Vagina (tissue), 2 donors: ENCODE data around the gene HDDC3. TPM values are rescaled to one million over a fixed set of nuclear protein-coding genes. Genes with fewer than 3 reads are reported as not detected.

Source experiments
- DNase-seq, 2 donors: peaks; one replicate each; pipeline ENCODE4 v3.0.0-alpha.2; 2017; ENCODE audit errors: extremely low spot score in 2 of 2
- H3K27ac ChIP-seq: fragments of 200-600 bp; sonication (generic); one replicate; pipeline ENCODE4 v1.5.1; 2019
- H3K27me3 ChIP-seq: fragments of 200-600 bp; sonication (generic); one replicate; pipeline ENCODE4 v1.5.1; 2019
- H3K36me3 ChIP-seq, 2 donors: fragments of 200-600 bp; sonication (generic); one replicate each; pipeline ENCODE4 v1.5.1; 2017 to 2019
- H3K4me1 ChIP-seq: fragments of 200-600 bp; sonication (generic); one replicate; pipeline ENCODE4 v1.5.1; 2019
- H3K4me3 ChIP-seq, 2 donors: fragments of 200-600 bp; sonication (generic); 1 replicate in 1 of 2; 2 replicates in 1 of 2; pipeline ENCODE4 v1.5.1; 2016 to 2019
- H3K9me3 ChIP-seq: fragments of 200-600 bp; sonication (generic); one replicate; pipeline ENCODE4 v1.5.1; 2019
- POLR2A ChIP-seq, 2 donors: fragments of 450-650 bp; IDR thresholded peaks; one replicate each; pipeline ENCODE4 v1.6.1; 2017; ENCODE audit warnings: antibody characterized with exemption in 2 of 2, mild to moderate bottlenecking in 2 of 2, moderate library complexity in 2 of 2
- POLR2AphosphoS5 ChIP-seq, 2 donors: sonication (generic); formaldehyde crosslinking; IDR thresholded peaks; one replicate each; pipeline ENCODE4 v1.9.0; 2017; ENCODE audit warnings: antibody characterized with exemption in 2 of 2, mild to moderate bottlenecking in 2 of 2, low read depth in 1 of 2; ENCODE audit not compliant: insufficient read depth in 1 of 2
- intact Hi-C: fragments of 100-400 bp; cut with DNase I; formaldehyde crosslinking; loops from one replicate; pipeline ENCODE4 v1.15.1; 2023
- total RNA-seq: library from RNA; depleted of rRNA; stranded (reverse); fragments of >200 nt; gene quantifications from one replicate; pipeline ENCODE4 v1.2.3, GENCODE V29; 2016
- TF ChIP-seq, protein P1 (sequence below), 3 experiments: fragments of 450-650 bp in 2 of 3; fragments of 200-600 bp in 1 of 3; sonication (generic) in 1 of 3; IDR thresholded peaks; one replicate each; pipeline ENCODE4 v1.5.1; 2017 to 2019; ENCODE audit warnings: antibody characterized with exemption in 3 of 3, mild to moderate bottlenecking in 2 of 3, moderate library complexity in 2 of 3

The HDDC3 gene
- total RNA-seq, 1 donor from 2014 or later = 7.9 TPM

DNA sequence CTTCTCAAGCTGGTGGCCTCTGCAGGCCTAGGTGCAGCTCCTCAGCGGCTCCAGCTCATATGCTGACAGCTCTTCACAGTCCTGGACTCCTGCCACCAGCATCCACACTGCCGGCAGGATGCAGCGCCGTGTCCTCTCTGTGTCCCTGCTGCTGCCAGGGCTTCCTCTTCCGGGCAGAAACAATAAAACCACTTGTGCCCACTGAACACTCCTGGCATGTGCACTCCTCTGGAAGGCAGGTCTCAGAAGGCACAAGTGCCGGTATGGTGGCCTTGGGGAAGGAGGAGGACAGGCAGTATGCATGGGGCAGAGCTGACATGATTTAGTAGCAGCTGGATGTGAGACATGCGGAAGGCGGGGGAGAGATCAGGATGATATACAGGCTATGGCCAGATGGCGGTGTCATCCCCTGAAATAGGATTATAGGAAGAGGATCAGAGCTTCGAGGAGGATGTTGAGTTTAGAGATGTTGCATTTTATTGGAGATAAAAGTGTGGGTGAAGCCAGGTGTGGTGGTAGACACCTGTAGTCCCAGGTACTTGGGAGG is 36.7 kb downstream of the HDDC3 start:
- Histone ChIP-seq H3K27me3 (no peaks in the 10 kb centered on the region), H3K36me3 (peaks cover 0 to 43% of the 10 kb centered on the region in 2 donors), H3K9me3 (no peaks in the 10 kb centered on the region), H3K4me1 (no peaks in the 10 kb centered on the region), H3K27ac (no peak overlapping the region), H3K4me3 (no peak overlapping the region)
- no peak for DNase-seq
- intact Hi-C loops = no loop called here
- TF ChIP-seq, protein P1, sequence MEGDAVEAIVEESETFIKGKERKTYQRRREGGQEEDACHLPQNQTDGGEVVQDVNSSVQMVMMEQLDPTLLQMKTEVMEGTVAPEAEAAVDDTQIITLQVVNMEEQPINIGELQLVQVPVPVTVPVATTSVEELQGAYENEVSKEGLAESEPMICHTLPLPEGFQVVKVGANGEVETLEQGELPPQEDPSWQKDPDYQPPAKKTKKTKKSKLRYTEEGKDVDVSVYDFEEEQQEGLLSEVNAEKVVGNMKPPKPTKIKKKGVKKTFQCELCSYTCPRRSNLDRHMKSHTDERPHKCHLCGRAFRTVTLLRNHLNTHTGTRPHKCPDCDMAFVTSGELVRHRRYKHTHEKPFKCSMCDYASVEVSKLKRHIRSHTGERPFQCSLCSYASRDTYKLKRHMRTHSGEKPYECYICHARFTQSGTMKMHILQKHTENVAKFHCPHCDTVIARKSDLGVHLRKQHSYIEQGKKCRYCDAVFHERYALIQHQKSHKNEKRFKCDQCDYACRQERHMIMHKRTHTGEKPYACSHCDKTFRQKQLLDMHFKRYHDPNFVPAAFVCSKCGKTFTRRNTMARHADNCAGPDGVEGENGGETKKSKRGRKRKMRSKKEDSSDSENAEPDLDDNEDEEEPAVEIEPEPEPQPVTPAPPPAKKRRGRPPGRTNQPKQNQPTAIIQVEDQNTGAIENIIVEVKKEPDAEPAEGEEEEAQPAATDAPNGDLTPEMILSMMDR (IDR thresholded peaks at IDR 0.05) = no peak
- no peak for TF ChIP-seq POLR2AphosphoS5 (IDR thresholded peaks at IDR 0.05; ENCODE audit: insufficient read depth in 1 of 2, low read depth in 1 of 2)
- no peak for TF ChIP-seq POLR2A (IDR thresholded peaks at IDR 0.05)

DNA sequence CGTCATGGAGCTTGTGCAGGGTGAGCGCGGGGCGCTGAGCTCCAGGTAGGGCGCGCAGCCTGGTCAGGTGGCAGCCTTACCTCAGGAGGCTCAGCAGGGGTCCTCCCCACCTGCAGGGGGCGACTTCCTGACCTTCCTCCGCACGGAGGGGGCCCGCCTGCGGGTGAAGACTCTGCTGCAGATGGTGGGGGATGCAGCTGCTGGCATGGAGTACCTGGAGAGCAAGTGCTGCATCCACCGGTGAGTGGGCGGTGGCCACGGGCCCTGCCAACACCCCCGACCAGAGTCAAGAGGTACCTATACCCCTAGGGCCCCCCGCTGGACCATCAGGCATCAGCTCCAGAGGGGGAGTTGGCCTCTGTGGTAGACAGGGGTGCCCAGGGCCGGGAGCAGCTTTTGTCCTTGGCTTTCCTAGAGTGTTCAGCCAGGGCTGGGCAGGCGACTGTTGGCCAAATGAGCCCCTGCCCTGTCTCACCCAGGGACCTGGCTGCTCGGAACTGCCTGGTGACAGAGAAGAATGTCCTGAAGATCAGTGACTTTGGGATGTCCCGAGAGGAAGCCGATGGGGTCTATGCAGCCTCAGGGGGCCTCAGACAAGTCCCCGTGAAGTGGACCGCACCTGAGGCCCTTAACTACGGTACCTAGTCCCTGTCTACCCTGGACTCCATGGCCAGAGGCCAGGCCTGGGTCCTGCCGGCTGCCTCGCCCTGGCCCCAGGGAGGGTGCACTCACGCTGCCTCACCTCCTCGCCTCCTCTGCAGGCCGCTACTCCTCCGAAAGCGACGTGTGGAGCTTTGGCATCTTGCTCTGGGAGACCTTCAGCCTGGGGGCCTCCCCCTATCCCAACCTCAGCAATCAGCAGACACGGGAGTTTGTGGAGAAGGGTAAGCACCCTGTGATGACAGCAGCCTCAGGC is 38.9 kb downstream of the HDDC3 start:
- H3K27ac ChIP-seq = no peak overlapping the region
- H3K36me3 ChIP-seq = peaks cover 0 to 60% of the 10 kb centered on the region in 2 donors
- intact Hi-C loops = no loop called here
- no peaks in the 10 kb centered on the region for H3K9me3 ChIP-seq
- H3K4me1 ChIP-seq = no peaks in the 10 kb centered on the region
- H3K4me3 ChIP-seq = no peak overlapping the region
- no peaks in the 10 kb centered on the region for H3K27me3 ChIP-seq
- no peak for DNase-seq
- TF ChIP-seq POLR2A (IDR thresholded peaks at IDR 0.05) (no peak), POLR2AphosphoS5 (IDR thresholded peaks at IDR 0.05; ENCODE audit: insufficient read depth in 1 of 2, low read depth in 1 of 2) (no peak)
- TF ChIP-seq, protein P1 (IDR thresholded peaks at IDR 0.05) = no peak

DNA sequence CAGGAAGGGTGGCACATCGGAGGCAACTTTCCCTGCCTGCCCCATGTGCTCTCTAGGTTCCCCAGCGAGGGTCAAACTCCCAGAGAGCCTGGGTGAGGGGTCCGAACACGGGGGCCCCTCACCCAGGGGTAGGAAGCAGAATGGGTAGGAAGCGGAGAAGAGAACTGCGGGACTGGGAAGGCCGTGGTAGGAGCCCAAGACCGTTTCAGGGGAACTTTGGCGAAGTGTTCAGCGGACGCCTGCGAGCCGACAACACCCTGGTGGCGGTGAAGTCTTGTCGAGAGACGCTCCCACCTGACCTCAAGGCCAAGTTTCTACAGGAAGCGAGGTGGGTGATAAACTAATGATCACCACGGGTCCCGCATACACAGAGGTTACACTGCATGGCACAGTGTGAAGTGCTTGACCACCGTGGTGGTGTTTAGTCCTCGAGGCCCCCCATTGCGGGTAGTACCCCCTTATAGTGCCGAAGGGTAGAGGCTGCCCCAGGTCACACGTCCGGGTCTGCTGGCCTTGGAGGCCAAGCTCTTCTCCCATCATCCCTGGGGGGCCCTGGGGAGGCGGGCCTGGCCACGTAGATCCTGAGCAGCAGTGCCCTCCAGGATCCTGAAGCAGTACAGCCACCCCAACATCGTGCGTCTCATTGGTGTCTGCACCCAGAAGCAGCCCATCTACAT is 39.7 kb downstream of the HDDC3 start:
- no peaks in the 10 kb centered on the region for H3K9me3 ChIP-seq
- H3K36me3 ChIP-seq = peaks cover 0 to 60% of the 10 kb centered on the region in 2 donors
- DNase-seq = no peak
- no peaks in the 10 kb centered on the region for H3K4me1 ChIP-seq
- no peak overlapping the region for H3K4me3 ChIP-seq
- intact Hi-C loops = no loop called here
- no peak overlapping the region for H3K27ac ChIP-seq
- H3K27me3 ChIP-seq = no peaks in the 10 kb centered on the region
- TF ChIP-seq POLR2A (IDR thresholded peaks at IDR 0.05) (no peak), POLR2AphosphoS5 (IDR thresholded peaks at IDR 0.05; ENCODE audit: insufficient read depth in 1 of 2, low read depth in 1 of 2) (no peak)
- TF ChIP-seq, protein P1 (IDR thresholded peaks at IDR 0.05) = no peak

DNA sequence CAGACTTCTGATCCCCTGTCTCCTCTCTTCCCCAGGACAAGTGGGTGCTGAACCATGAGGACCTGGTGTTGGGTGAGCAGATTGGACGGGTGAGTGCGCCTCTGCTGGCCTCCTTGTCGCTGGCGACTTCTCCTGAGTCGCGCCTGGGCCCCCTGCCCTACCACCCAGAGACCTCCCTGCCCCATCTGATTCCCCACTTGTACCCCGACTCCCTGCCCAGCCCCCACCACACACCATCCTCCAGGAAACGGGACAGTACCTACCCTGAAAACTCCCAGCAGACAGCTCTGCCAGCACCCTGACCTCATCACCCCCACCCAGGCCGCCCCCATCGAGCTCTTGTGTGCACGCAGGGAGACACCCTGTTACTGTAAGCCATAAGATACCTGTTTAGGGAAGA is 40.3 kb downstream of the HDDC3 start:
- Histone ChIP-seq H3K9me3 (no peaks in the 10 kb centered on the region), H3K27ac (no peak overlapping the region), H3K27me3 (no peaks in the 10 kb centered on the region), H3K36me3 (peaks cover 0 to 60% of the 10 kb centered on the region in 2 donors), H3K4me1 (no peaks in the 10 kb centered on the region), H3K4me3 (no peak overlapping the region)
- TF ChIP-seq POLR2AphosphoS5 (IDR thresholded peaks at IDR 0.05; ENCODE audit: insufficient read depth in 1 of 2, low read depth in 1 of 2) (no peak), POLR2A (IDR thresholded peaks at IDR 0.05) (no peak)
- TF ChIP-seq, protein P1 (IDR thresholded peaks at IDR 0.05) = no peak
- intact Hi-C loops = no loop called here
- no peak for DNase-seq
